ENCODE results near the gene ZER1.
A peak's percentile ranks its signal among the peaks of the same experiment; 100 is the strongest.
"Not testable (repeated sequence)": the region's sequence is repeated elsewhere in the genome, so short reads cannot be mapped to it uniquely, and the experiment has no call there.

Gene ZER1

GRCh38 chr9:128771745-128772519, at the start of gene ZER1:
Gene ZER1 (minus strand): TSS chr9:128771927. CDS start chr9:128755565, 16,362 bp downstream.
- peak; percentile 87 to 88 for DNase-seq (ENCODE audit: extremely low read depth in 1 of 2, low read depth in 1 of 2)

GRCh38 chr9:128820665-128821583, 49.2 kb upstream of the ZER1 start:
- no peak for DNase-seq (ENCODE audit: extremely low read depth in 1 of 2, low read depth in 1 of 2)

- DNase-seq (ENCODE audit: extremely low read depth in 1 of 2, low read depth in 1 of 2) = no peak
Measured at GRCh38 chr9:128819716-128820664, 48.3 kb upstream of the ZER1 start.

GRCh38 chr9:128818839-128819715, 47.4 kb upstream of the ZER1 start:
- DNase-seq (ENCODE audit: extremely low read depth in 1 of 2, low read depth in 1 of 2) = peak in 1 of 2 donors; percentile 26

- peak; percentile 95 to 96 for DNase-seq (ENCODE audit: extremely low read depth in 1 of 2, low read depth in 1 of 2)
Measured at GRCh38 chr9:128818099-128818838, 46.5 kb upstream of the ZER1 start, which contains the start of gene ENDOG. Gene ENDOG (plus strand): TSS chr9:128818500. CDS start chr9:128818685, 185 bp downstream.

- no peak for DNase-seq (ENCODE audit: extremely low read depth in 1 of 2, low read depth in 1 of 2)
Measured at GRCh38 chr9:128810873-128811272, 39.1 kb upstream of the ZER1 start.

- no peak for DNase-seq (ENCODE audit: extremely low read depth in 1 of 2, low read depth in 1 of 2)
Measured at GRCh38 chr9:128809831-128810230, 38.1 kb upstream of the ZER1 start.

- no peak for DNase-seq (ENCODE audit: extremely low read depth in 1 of 2, low read depth in 1 of 2)
Measured at GRCh38 chr9:128809036-128809599, 37.4 kb upstream of the ZER1 start.

GRCh38 chr9:128808543-128808942, 36.8 kb upstream of the ZER1 start:
- no peak for DNase-seq (ENCODE audit: extremely low read depth in 1 of 2, low read depth in 1 of 2)

GRCh38 chr9:128807827-128808226, 36.1 kb upstream of the ZER1 start:
- no peak for DNase-seq (ENCODE audit: extremely low read depth in 1 of 2, low read depth in 1 of 2)

- DNase-seq (ENCODE audit: extremely low read depth in 1 of 2, low read depth in 1 of 2) = no peak
Measured at GRCh38 chr9:128805661-128806060, 33.9 kb upstream of the ZER1 start.

- no peak for DNase-seq (ENCODE audit: extremely low read depth in 1 of 2, low read depth in 1 of 2)
Measured at GRCh38 chr9:128802482-128802881, 30.8 kb upstream of the ZER1 start.

GRCh38 chr9:128800061-128800460, 28.3 kb upstream of the ZER1 start:
- DNase-seq (ENCODE audit: extremely low read depth in 1 of 2, low read depth in 1 of 2) = no peak

- DNase-seq (ENCODE audit: extremely low read depth in 1 of 2, low read depth in 1 of 2) = no peak
Measured at GRCh38 chr9:128798896-128799295, 27.2 kb upstream of the ZER1 start.

- not testable (repeated sequence) for DNase-seq (ENCODE audit: extremely low read depth in 1 of 2, low read depth in 1 of 2)
Measured at GRCh38 chr9:128794961-128795360, 23.2 kb upstream of the ZER1 start.

- no peak for DNase-seq (ENCODE audit: extremely low read depth in 1 of 2, low read depth in 1 of 2)
Measured at GRCh38 chr9:128792978-128793686, 21.4 kb upstream of the ZER1 start.

GRCh38 chr9:128792134-128792533, 20.4 kb upstream of the ZER1 start:
- no peak for DNase-seq (ENCODE audit: extremely low read depth in 1 of 2, low read depth in 1 of 2)

GRCh38 chr9:128790536-128790935, 18.8 kb upstream of the ZER1 start:
- DNase-seq (ENCODE audit: extremely low read depth in 1 of 2, low read depth in 1 of 2) = no peak

All from stimulated activated CD8-positive, alpha-beta memory T cell treated with anti-CD3 and anti-CD28 coated beads, Interleukin-7, amount 100 ng/mL, for 48 hours (primary cell).